Prostate gland (tissue), 2 donors: Measurements from ENCODE around the gene GLIS1. TPM values are rescaled to one million over a fixed set of nuclear protein-coding genes. Genes with fewer than 3 reads are reported as not detected.

Source experiments
- DNase-seq: peaks from one replicate; pipeline ENCODE4 v3.0.0-alpha.2; 2019; ENCODE audit warnings: low spot score
- H3K27ac ChIP-seq, 2 donors: fragments of 200-600 bp; sonication (generic); 2 replicates each; pipeline ENCODE4 v1.5.1; 2017 to 2019
- H3K27me3 ChIP-seq: fragments of 200-600 bp; sonication (generic); replicated peaks from 2 replicates; pipeline ENCODE4 v1.5.1; 2019; ENCODE audit not compliant: insufficient read depth
- H3K36me3 ChIP-seq, 2 donors: fragments of 200-600 bp; sonication (generic); 1 replicate in 1 of 2; 2 replicates in 1 of 2; pipeline versions ENCODE4 v1.5.1 to v1.8.1; 2017 to 2019
- H3K4me1 ChIP-seq: fragments of 200-600 bp; sonication (generic); replicated peaks from 2 replicates; pipeline ENCODE4 v1.5.1; 2019
- H3K4me3 ChIP-seq, 2 donors: fragments of 200-600 bp; sonication (generic); 2 replicates each; pipeline ENCODE4 v1.5.1; 2017 to 2019
- H3K9me3 ChIP-seq: fragments of 200-600 bp; sonication (generic); 2 replicates; pipeline ENCODE4 v1.5.1; 2017
- CTCF ChIP-seq, 4 experiments: fragments of 200-600 bp in 2 of 4; fragments of 450-650 bp in 2 of 4; sonication (generic) in 2 of 4; IDR thresholded peaks; 1 replicate in 3 of 4; 2 replicates in 1 of 4; pipeline ENCODE4 v1.5.1; 2016 to 2019; ENCODE audit warnings: antibody characterized with exemption in 4 of 4, mild to moderate bottlenecking in 2 of 4, moderate library complexity in 2 of 4
- POLR2A ChIP-seq: fragments of 450-650 bp; IDR thresholded peaks from one replicate; pipeline ENCODE4 v1.6.1; 2016; ENCODE audit warnings: antibody characterized with exemption, mild to moderate bottlenecking
- POLR2AphosphoS5 ChIP-seq: sonication (generic); formaldehyde crosslinking; IDR thresholded peaks from one replicate; pipeline ENCODE4 v1.6.1; 2017; ENCODE audit warnings: antibody characterized with exemption
- WGBS: methylation state at CpG from one replicate; pipeline ENCODE4 v1.1.5; 2018; 5-methylcytosine and 5-hydroxymethylcytosine counted together
- intact Hi-C: fragments of 100-400 bp; cut with DNase I; formaldehyde crosslinking; loops from one replicate; pipeline ENCODE4 v1.14.2; 2022
- total RNA-seq, 2 donors: library from RNA; depleted of rRNA; stranded (reverse); fragments of >200 nt; gene quantifications; one replicate each; pipeline ENCODE4 v1.1.0, GENCODE V29; 2016

GLIS1 gene
- total RNA-seq, 2 donors from 2014 or later, result 1.1 to 8.1 TPM

GRCh38 chr1:53516181-53516580 lies 222.8 kb downstream of the GLIS1 start:
- TF ChIP-seq POLR2AphosphoS5 (no peak), CTCF (IDR thresholded peaks at IDR 0.05) (no peak), POLR2A (no peak)
- H3K4me3 ChIP-seq, result no peak overlapping the region
- no peaks in the 10 kb centered on the region for H3K27me3 ChIP-seq
- no peaks in the 10 kb centered on the region for H3K36me3 ChIP-seq
- DNase-seq, result no peak
- H3K27ac ChIP-seq, result no peak overlapping the region
- H3K4me1 ChIP-seq, result peaks cover 13% of the 10 kb centered on the region
- no peaks in the 10 kb centered on the region for H3K9me3 ChIP-seq
- intact Hi-C loops, result no loop called here
- WGBS, result 97% methylated on average over 7 of the region's 7 CpGs

GRCh38 chr1:53514436-53514835 lies 224.5 kb downstream of the GLIS1 start:
- Histone ChIP-seq H3K4me3 (no peak overlapping the region), H3K27ac (no peak overlapping the region), H3K9me3 (no peaks in the 10 kb centered on the region), H3K27me3 (no peaks in the 10 kb centered on the region), H3K36me3 (no peaks in the 10 kb centered on the region), H3K4me1 (peaks cover 19% of the 10 kb centered on the region)
- no peak for TF ChIP-seq POLR2A
- no peak for TF ChIP-seq POLR2AphosphoS5
- no peak for TF ChIP-seq CTCF (IDR thresholded peaks at IDR 0.05)
- intact Hi-C loops, result no loop called here
- 93% methylated on average over 10 of the region's 10 CpGs for WGBS
- DNase-seq, result no peak

GRCh38 chr1:53513846-53514245 lies 225.1 kb downstream of the GLIS1 start:
- intact Hi-C loops, result no loop called here
- H3K27me3 ChIP-seq, result no peaks in the 10 kb centered on the region
- H3K9me3 ChIP-seq, result no peaks in the 10 kb centered on the region
- peak overlapping the region in 1 of 2 donors; percentile 76 for H3K27ac ChIP-seq
- no peak for DNase-seq
- peaks cover 19% of the 10 kb centered on the region for H3K4me1 ChIP-seq
- WGBS, result 96% methylated on average over 7 of the region's 7 CpGs
- no peaks in the 10 kb centered on the region for H3K36me3 ChIP-seq
- TF ChIP-seq POLR2A (no peak), POLR2AphosphoS5 (no peak), CTCF (IDR thresholded peaks at IDR 0.05) (no peak)
- no peak overlapping the region for H3K4me3 ChIP-seq

GRCh38 chr1:53512807-53513755 lies 225.9 kb downstream of the GLIS1 start:
- intact Hi-C loops, result no loop called here
- no peaks in the 10 kb centered on the region for H3K36me3 ChIP-seq
- no peak overlapping the region for H3K4me3 ChIP-seq
- DNase-seq, result no peak
- no peaks in the 10 kb centered on the region for H3K27me3 ChIP-seq
- H3K9me3 ChIP-seq, result no peaks in the 10 kb centered on the region
- H3K4me1 ChIP-seq, result peaks cover 19% of the 10 kb centered on the region
- TF ChIP-seq CTCF (IDR thresholded peaks at IDR 0.05) (no peak), POLR2AphosphoS5 (no peak), POLR2A (no peak)
- peak overlapping the region; percentile 74 to 76 for H3K27ac ChIP-seq
- WGBS, result 82% methylated on average over 19 of the region's 22 CpGs
